Stimulated activated CD4-positive, alpha-beta T cell treated with anti-CD3 and anti-CD28 coated beads, Interleukin-1b, Interleukin-23, amount 100 ng/mL, for 48 hours (primary cell): ENCODE measurements around the gene BOD1.

Source experiments
- DNase-seq: peaks from one replicate; pipeline ENCODE4 v3.0.0-alpha.2; 2020

BOD1 gene

GRCh38 chr5:173616577-173617118 is at the start of gene BOD1:
BOD1 (minus strand) TSS chr5:173616650; CDS start chr5:173616436, 214 bp downstream.
- peak; percentile 96 for DNase-seq

- DNase-seq = no peak
Observed at GRCh38 chr5:173665326-173665725, 48.9 kb upstream of the BOD1 start.

- no peak for DNase-seq
Observed at GRCh38 chr5:173664154-173664526, 47.7 kb upstream of the BOD1 start.

- DNase-seq = no peak
Observed at GRCh38 chr5:173663352-173664153, 47.1 kb upstream of the BOD1 start.

- DNase-seq = no peak
Observed at GRCh38 chr5:173662581-173663351, 46.3 kb upstream of the BOD1 start.

- no peak for DNase-seq
Observed at GRCh38 chr5:173660481-173661280, 44.2 kb upstream of the BOD1 start.

GRCh38 chr5:173659423-173659822 is 43.0 kb upstream of the BOD1 start:
- no peak for DNase-seq

- no peak for DNase-seq
Observed at GRCh38 chr5:173657741-173658356, 41.4 kb upstream of the BOD1 start.

GRCh38 chr5:173655196-173655797 is 38.8 kb upstream of the BOD1 start:
- no peak for DNase-seq

- no peak for DNase-seq
Observed at GRCh38 chr5:173653822-173654523, 37.5 kb upstream of the BOD1 start.

GRCh38 chr5:173648308-173648866 is 31.9 kb upstream of the BOD1 start:
- DNase-seq = no peak

- no peak for DNase-seq
Observed at GRCh38 chr5:173646692-173647091, 30.2 kb upstream of the BOD1 start.

GRCh38 chr5:173645890-173646574 is 29.6 kb upstream of the BOD1 start:
- DNase-seq = no peak

- DNase-seq = no peak
Observed at GRCh38 chr5:173645437-173645807, 29.0 kb upstream of the BOD1 start.

- no peak for DNase-seq
Observed at GRCh38 chr5:173644673-173645436, 28.4 kb upstream of the BOD1 start.

GRCh38 chr5:173643964-173644363 is 27.5 kb upstream of the BOD1 start:
- no peak for DNase-seq

GRCh38 chr5:173642895-173643481 is 26.5 kb upstream of the BOD1 start:
- DNase-seq = no peak

GRCh38 chr5:173642191-173642816 is 25.9 kb upstream of the BOD1 start:
- DNase-seq = no peak
